SU-DHL-6 (cell line): ENCODE measurements around the gene B3GAT1.

Experiments used
- H2AFZ ChIP-seq: fragments of 200-600 bp; sonication (generic); 2 replicates; pipeline ENCODE4 v1.6.1; 2014; ENCODE audit warnings: low read depth, mild to moderate bottlenecking, moderate library complexity, mixed read lengths, antibody characterized with exemption, low read length; ENCODE audit not compliant: severe bottlenecking
- H3F3A ChIP-seq: fragments of 200-600 bp; shearing (Covaris generic); 2 replicates; pipeline ENCODE4 v1.6.0; 2016; ENCODE audit warnings: antibody characterized with exemption, mild to moderate bottlenecking; ENCODE audit not compliant: insufficient read depth
- H3K27ac ChIP-seq: fragments of 200-600 bp; sonication (generic); 2 replicates; pipeline ENCODE4 v1.5.1; 2016; ENCODE audit warnings: low read depth, mild to moderate bottlenecking, low read length, moderate library complexity, mixed read lengths
- H3K27me3 ChIP-seq: fragments of 200-600 bp; sonication (generic), shearing (Covaris generic); 2 replicates; pipeline ENCODE4 v1.6.0; 2014; ENCODE audit warnings: mild to moderate bottlenecking, low read length
- H3K36me3 ChIP-seq: fragments of 200-600 bp; sonication (generic); 2 replicates; pipeline ENCODE4 v1.6.1; 2014; ENCODE audit warnings: mild to moderate bottlenecking, low read length, mixed read lengths
- H3K4me2 ChIP-seq: fragments of 300-600, 200-600 bp; shearing (Covaris generic), sonication (generic); 2 replicates; pipeline ENCODE4 v1.6.0; 2014; ENCODE audit warnings: low read length, low read depth, mild to moderate bottlenecking; ENCODE audit not compliant: poor library complexity, severe bottlenecking
- H3K4me3 ChIP-seq: fragments of 200-600 bp; sonication (generic); 2 replicates; pipeline ENCODE4 v1.5.1; 2014; ENCODE audit warnings: antibody characterized with exemption, low read length, mild to moderate bottlenecking, mixed read lengths; ENCODE audit not compliant: insufficient read depth, poor library complexity, severe bottlenecking
- H3K79me2 ChIP-seq: fragments of 200-600 bp; sonication (generic); 2 replicates; pipeline ENCODE4 v1.6.1; 2014; ENCODE audit warnings: mild to moderate bottlenecking, low read length, moderate library complexity; ENCODE audit not compliant: insufficient read depth
- H3K9ac ChIP-seq: fragments of 200-600 bp; sonication (generic); 2 replicates; pipeline ENCODE4 v1.7.0; 2014; ENCODE audit warnings: mild to moderate bottlenecking, low read length
- H3K9me2 ChIP-seq: fragments of 200-600 bp; sonication (generic); replicated peaks from 2 replicates; pipeline ENCODE4 v1.6.1; 2014; ENCODE audit warnings: low read length; ENCODE audit not compliant: insufficient read depth
- H3K9me3 ChIP-seq: fragments of 200-600 bp; sonication (generic); 2 replicates; pipeline ENCODE4 v1.6.1; 2014; ENCODE audit warnings: low read length, mixed read lengths; ENCODE audit not compliant: insufficient read depth
- H4K20me1 ChIP-seq: fragments of 200-600 bp; sonication (generic); 2 replicates; pipeline ENCODE4 v1.6.1; 2014; ENCODE audit warnings: low read depth, mild to moderate bottlenecking, antibody characterized with exemption, low read length, moderate library complexity, mixed read lengths
- EZH2phosphoT487 ChIP-seq: fragments of 200-600 bp; sonication (generic), shearing (Covaris generic); conservative IDR thresholded peaks from 2 replicates; pipeline ENCODE4 v1.6.1; 2018; ENCODE audit warnings: mild to moderate bottlenecking, antibody characterized with exemption, low read length, moderate library complexity, mixed read lengths
- TF ChIP-seq, protein P1 (sequence below): fragments of 200-600 bp; sonication (generic); IDR thresholded peaks from one replicate; pipeline ENCODE4 v1.5.1; 2017; ENCODE audit warnings: antibody characterized with exemption, mild to moderate bottlenecking, low read length, moderate library complexity; ENCODE audit not compliant: insufficient read depth, poor library complexity, severe bottlenecking

Gene B3GAT1

DNA sequence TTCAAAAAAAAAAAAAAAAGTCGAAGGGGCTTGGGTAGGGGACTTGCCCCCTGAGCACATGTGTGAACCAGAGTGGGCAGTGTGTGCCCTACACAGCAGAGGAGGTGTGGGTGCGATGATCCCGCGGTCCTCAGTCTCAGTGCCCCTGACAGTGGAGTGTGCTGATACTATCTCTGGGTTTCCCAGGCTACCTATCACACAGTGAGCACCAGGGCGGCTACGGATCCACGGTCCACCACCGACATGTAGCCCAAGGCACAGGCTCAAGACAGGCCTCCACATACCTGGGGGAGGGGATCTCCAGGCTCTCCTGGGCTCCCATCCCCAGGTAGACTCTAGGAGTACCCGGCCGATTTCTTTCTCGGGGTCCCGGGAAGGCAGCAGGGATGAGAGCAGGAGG is 9.1 kb downstream of the B3GAT1 start:
- no peaks in the 10 kb centered on the region for H3K27me3 ChIP-seq
- H3K9ac ChIP-seq: no peak overlapping the region
- no peak for TF ChIP-seq EZH2phosphoT487
- TF ChIP-seq, protein P1, sequence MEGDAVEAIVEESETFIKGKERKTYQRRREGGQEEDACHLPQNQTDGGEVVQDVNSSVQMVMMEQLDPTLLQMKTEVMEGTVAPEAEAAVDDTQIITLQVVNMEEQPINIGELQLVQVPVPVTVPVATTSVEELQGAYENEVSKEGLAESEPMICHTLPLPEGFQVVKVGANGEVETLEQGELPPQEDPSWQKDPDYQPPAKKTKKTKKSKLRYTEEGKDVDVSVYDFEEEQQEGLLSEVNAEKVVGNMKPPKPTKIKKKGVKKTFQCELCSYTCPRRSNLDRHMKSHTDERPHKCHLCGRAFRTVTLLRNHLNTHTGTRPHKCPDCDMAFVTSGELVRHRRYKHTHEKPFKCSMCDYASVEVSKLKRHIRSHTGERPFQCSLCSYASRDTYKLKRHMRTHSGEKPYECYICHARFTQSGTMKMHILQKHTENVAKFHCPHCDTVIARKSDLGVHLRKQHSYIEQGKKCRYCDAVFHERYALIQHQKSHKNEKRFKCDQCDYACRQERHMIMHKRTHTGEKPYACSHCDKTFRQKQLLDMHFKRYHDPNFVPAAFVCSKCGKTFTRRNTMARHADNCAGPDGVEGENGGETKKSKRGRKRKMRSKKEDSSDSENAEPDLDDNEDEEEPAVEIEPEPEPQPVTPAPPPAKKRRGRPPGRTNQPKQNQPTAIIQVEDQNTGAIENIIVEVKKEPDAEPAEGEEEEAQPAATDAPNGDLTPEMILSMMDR: no peak
- H3K4me2 ChIP-seq: no peak overlapping the region
- H3K9me2 ChIP-seq: no peaks in the 10 kb centered on the region
- no peak overlapping the region for H2AFZ ChIP-seq
- H3K36me3 ChIP-seq: no peaks in the 10 kb centered on the region
- H3F3A ChIP-seq: no peaks in the 10 kb centered on the region
- no peak overlapping the region for H3K4me3 ChIP-seq
- no peaks in the 10 kb centered on the region for H3K9me3 ChIP-seq
- no peaks in the 10 kb centered on the region for H4K20me1 ChIP-seq
- no peak overlapping the region for H3K27ac ChIP-seq
- no peaks in the 10 kb centered on the region for H3K79me2 ChIP-seq

DNA sequence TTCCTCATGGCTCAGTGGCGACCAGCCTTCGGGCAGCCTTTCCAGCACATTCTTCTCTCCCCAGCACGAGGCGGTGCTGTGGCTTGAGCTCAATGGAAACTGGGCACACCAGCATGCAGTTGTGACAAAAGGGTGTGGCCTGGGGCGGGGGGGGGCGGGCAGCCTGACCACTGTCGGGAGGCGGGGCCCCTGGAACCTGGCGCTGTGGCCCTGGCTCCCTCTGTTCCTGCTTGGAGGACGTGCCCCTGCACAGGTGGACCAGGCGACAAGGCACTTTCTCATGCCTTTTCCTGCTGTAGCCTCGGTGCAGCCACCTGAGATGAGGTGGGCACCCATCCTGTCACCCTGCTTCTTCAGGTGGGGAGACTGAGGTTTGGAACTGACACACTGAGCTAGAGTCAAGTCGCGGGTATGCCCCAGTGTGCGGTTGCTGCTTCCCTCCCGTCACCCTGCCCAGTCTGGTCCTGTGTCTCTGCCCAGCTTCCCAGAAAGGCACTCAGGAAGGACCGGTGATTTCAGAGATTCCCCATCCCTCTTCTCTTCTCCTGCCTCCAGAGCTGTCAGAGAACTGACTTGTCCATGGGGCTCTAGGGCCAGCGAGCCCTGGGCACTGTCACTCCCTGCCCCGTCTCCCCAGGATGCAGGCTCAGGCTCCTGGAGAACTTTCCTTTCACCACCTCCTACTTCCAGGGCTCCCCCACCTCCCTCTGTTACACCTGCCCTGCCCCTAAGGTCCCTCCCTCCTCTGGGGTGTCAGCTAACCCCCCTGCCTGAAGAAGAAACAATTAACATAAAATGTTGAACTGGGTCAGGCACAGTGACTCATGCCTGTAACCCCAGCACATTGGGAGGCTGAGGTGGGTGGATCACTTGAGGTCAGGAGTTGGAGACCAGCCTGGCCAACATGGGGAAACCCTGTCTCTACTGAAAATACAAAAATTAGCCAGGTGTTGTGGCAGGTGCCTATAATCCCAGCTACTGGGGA is 9.9 kb downstream of the B3GAT1 start:
- Histone ChIP-seq H3K27ac (no peak overlapping the region), H4K20me1 (no peaks in the 10 kb centered on the region), H3K9ac (no peak overlapping the region), H3K9me2 (no peaks in the 10 kb centered on the region), H3K9me3 (no peaks in the 10 kb centered on the region), H3K79me2 (no peaks in the 10 kb centered on the region), H3K27me3 (no peaks in the 10 kb centered on the region), H3K36me3 (no peaks in the 10 kb centered on the region), H2AFZ (no peak overlapping the region), H3F3A (no peaks in the 10 kb centered on the region), H3K4me3 (no peak overlapping the region), H3K4me2 (no peak overlapping the region)
- TF ChIP-seq, protein P1: no peak
- TF ChIP-seq EZH2phosphoT487: no peak

DNA sequence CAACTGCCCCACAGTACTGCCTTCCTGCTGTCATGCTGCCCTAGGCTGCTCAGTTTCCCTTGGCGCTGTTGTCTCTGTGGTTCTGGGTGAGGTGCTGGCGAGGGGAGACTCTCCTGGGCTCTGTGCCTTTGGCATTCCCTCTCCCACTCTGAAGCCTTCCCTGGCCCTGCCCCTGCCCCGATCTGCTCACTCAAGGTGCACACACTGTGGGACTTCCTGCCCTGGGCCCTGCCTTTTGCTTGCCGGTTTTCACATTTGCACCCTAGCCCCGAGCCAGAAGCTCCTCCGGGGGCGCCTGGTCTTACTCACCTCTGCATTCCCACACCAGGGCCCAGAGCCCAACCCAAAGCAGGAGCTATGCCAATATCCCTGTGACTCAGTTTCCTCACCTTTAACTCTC is 12.0 kb downstream of the B3GAT1 start:
- H2AFZ ChIP-seq: no peak overlapping the region
- H3F3A ChIP-seq: no peaks in the 10 kb centered on the region
- no peak overlapping the region for H3K4me2 ChIP-seq
- H3K9me2 ChIP-seq: no peaks in the 10 kb centered on the region
- TF ChIP-seq, protein P1: no peak
- TF ChIP-seq EZH2phosphoT487: no peak
- H3K9ac ChIP-seq: no peak overlapping the region
- H4K20me1 ChIP-seq: no peaks in the 10 kb centered on the region
- no peak overlapping the region for H3K27ac ChIP-seq
- no peaks in the 10 kb centered on the region for H3K27me3 ChIP-seq
- H3K4me3 ChIP-seq: no peak overlapping the region
- H3K79me2 ChIP-seq: no peaks in the 10 kb centered on the region
- no peaks in the 10 kb centered on the region for H3K9me3 ChIP-seq
- no peaks in the 10 kb centered on the region for H3K36me3 ChIP-seq
